ENCODE measurements around the gene HJURP.

DNA sequence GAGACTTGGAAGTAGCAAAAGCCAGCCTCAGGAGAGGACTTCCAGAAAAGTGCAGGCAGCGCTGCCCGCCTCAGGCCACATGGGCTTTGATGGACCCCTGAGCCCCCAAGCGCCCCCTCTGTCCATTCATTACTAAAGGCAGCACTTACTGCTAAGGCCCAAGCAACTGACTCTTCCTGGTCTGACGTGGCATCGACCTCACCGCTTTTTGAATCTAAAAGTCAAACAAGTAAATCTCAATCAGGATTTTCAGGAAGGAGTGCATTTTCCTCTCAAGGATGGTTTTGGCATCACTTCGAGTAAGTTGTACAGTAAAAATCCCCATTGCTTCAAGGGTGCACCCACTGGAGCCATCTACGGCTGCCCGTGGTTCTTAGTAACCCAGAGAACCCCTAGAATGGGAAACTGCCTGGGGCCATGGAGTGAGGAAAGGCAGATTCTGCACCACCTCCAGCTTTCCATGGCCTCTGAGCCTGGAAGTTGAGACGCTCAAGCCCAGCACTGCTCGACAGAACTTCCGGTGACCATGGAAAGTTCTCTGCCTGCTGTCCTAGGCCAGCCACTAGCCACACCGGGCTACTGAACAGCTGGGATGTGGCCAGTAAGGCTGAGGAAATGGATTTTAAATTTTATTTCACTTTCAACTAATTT is 7.0 kb downstream of the HJURP start:
- no peak for TF ChIP-seq POLR2AphosphoS5 (IDR thresholded peaks at IDR 0.05)
- TF ChIP-seq, protein P1, sequence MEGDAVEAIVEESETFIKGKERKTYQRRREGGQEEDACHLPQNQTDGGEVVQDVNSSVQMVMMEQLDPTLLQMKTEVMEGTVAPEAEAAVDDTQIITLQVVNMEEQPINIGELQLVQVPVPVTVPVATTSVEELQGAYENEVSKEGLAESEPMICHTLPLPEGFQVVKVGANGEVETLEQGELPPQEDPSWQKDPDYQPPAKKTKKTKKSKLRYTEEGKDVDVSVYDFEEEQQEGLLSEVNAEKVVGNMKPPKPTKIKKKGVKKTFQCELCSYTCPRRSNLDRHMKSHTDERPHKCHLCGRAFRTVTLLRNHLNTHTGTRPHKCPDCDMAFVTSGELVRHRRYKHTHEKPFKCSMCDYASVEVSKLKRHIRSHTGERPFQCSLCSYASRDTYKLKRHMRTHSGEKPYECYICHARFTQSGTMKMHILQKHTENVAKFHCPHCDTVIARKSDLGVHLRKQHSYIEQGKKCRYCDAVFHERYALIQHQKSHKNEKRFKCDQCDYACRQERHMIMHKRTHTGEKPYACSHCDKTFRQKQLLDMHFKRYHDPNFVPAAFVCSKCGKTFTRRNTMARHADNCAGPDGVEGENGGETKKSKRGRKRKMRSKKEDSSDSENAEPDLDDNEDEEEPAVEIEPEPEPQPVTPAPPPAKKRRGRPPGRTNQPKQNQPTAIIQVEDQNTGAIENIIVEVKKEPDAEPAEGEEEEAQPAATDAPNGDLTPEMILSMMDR (IDR thresholded peaks at IDR 0.05): no peak

All from gastroesophageal sphincter (tissue), 3 donors.